Measurements from ENCODE around the gene VOPP1. TPM values are rescaled to one million over a fixed set of nuclear protein-coding genes. Genes with fewer than 3 reads are reported as not detected.

VOPP1 gene
- total and polyA plus RNA-seq, 9 of the 15 experiments (the other 6 are each of a cell fraction or from before 2014, with no cell fraction given), result 8.2 to 45.8 (median 31.2) TPM

GRCh38 chr7:55469271-55469681 lies 103.0 kb downstream of the VOPP1 start:
- BruUV-seq (replicated peaks), result no TSS peak
- Histone ChIP-seq H3K36me3 (ENCODE audit: control insufficient read depth, insufficient read depth, low read length) (no peaks in the 10 kb centered on the region), H3K27me3 (ENCODE audit: control insufficient read depth in 2 of 2, insufficient read depth in 2 of 2, low read length in 2 of 2) (no peaks in the 10 kb centered on the region), H3K9me1 (ENCODE audit: control insufficient read depth, insufficient read depth, low read length) (no peaks in the 10 kb centered on the region), H3K9ac (ENCODE audit: insufficient read depth in 1 of 2, low read depth in 2 of 2, low read length in 2 of 2) (no peak overlapping the region), H3K9me3 (replicated peaks; ENCODE audit: control insufficient read depth, insufficient read depth, low read depth, low read length) (no peaks in the 10 kb centered on the region; the same call in 1 of the 2 replicates), H2AFZ (ENCODE audit: low read depth, low read length) (no peak overlapping the region), H3K27ac (ENCODE audit: extremely low read depth, low read depth, low read length) (no peak overlapping the region), H3K79me2 (ENCODE audit: control insufficient read depth, insufficient read depth, low read length) (no peaks in the 10 kb centered on the region), H3K4me2 (ENCODE audit: insufficient read depth, low read length) (no peak overlapping the region), H4K20me1 (replicated peaks; ENCODE audit: control insufficient read depth, insufficient read depth, low read length) (no peaks in the 10 kb centered on the region), H3K4me3 (no peak overlapping the region), H3K4me1 (replicated peaks in 1 of 2; ENCODE audit: control insufficient read depth in 2 of 2, insufficient read depth in 2 of 2, low read length in 2 of 2) (no peaks in the 10 kb centered on the region)
- intact Hi-C loops (cut with micrococcal nuclease) (no loop called here), in situ Hi-C loops (cut with MboI) (no loop called here)
- ChIA-PET POLR2A (no interaction called here), CTCF (ENCODE audit: low intra/inter-chr PET ratio) (no interaction called here)
- no peak for ATAC-seq
- WGBS (ENCODE audit: insufficient coverage, low coverage, missing lambda C conversion rate), result 100% methylated on average over 2 of the region's 2 CpGs
- no peak for DNase-seq (ENCODE audit: extremely low read depth in 1 of 4, low spot score in 3 of 4)
- no peak for FAIRE-seq
- TF ChIP-seq ZNF407 (IDR thresholded peaks at IDR 0.05; ENCODE audit: low read depth) (no peak), PKNOX1 (IDR thresholded peaks at IDR 0.05) (no peak), ZNF121 (CRISPR knock-in tag; conservative IDR thresholded peaks at IDR 0.05) (no peak), NFE2L1 (tag; IDR thresholded peaks at IDR 0.05; ENCODE audit: borderline replicate concordance, low read depth) (no peak), HMG20B (CRISPR knock-in tag; IDR thresholded peaks at IDR 0.05) (no peak), NR3C1 (CRISPR knock-in tag; IDR thresholded peaks at IDR 0.05) (no peak), ZC3H4 (CRISPR knock-in tag; IDR thresholded peaks at IDR 0.05; ENCODE audit: borderline replicate concordance) (no peak), ZBTB11 (CRISPR knock-in tag; IDR thresholded peaks at IDR 0.05) (no peak), PHB (CRISPR knock-in tag; IDR thresholded peaks at IDR 0.05) (no peak)
